NCI-H1694 treated with DMSO at 0.1 percent for 48 hours (cell line): ENCODE measurements around the gene SIRPB1.
"Not testable (repeated sequence)": the region's sequence is repeated elsewhere in the genome, so short reads cannot be mapped to it uniquely, and the experiment has no call there.

Experiments used
- DNase-seq: peaks from one replicate; lab custom pipeline; 2025; lab: John Stamatoyannopoulos, UW

Gene SIRPB1

DNA sequence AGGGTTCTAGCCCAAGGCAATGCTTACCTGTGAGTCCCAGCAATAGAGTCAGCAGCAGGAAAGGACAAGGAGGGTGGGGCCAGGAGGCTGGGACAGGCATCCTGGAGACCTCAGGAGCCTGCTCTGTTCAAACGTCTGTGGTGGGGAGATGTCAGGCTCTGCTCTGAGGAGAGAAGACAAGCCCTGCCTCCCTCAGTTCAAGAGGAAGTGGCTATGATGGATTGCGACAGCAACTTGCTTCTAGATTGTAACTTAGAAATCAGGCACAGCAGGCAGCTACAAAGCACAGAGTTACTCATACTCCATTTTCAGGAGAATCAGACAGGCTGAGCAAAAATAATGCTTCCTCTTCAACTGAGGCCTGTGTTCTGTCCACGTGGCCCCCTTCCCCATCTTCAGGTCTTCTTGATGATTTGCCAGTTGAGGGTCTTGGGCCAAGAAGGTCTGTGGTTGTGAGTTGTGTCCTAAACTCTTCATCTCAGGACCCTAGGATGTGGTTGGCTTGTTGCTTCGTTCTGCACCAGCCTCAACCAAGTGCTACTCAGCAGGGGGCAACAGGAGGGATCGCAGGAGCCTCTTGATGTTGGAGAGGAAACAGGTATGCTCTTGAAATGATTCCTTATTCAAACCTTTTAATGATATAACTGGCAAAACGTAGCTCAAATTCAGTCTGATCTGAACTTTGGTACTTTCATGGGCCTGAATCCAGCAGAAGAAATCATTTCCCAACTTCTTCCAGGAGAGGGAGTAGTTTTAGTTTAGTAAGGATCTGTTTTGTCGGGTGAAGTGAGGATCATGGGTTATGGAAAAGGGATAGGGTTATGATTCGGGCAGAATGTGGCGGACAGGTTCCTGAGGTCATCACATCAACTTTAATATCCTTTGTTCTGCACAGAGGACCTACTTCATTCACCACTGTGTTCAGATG lies 31.0 kb downstream of the SIRPB1 start:
- no peak for DNase-seq

- DNase-seq: no peak
These were observed 31.9 kb downstream of the SIRPB1 start for GRCh38 chr20:1587781-1588532.

DNA sequence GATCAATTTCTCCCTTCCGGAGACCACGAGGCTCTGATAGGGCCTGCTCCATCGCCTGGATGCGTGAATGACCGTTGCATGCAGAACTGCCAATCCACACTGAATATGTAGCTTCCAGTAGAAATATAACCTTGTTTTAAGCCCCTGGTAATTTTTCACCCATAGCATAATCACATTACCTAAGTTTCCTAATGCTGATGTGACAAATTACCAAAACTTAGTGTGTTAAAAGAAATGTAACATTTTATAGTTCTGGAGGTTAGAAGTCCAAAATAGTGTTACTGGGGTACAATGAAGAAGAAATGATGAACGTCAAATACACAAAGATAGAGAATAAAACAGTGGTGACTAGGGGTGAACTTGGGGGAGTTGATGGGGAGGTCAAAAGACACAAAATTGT lies 40.3 kb downstream of the SIRPB1 start:
- DNase-seq: no peak

- DNase-seq: no peak
These were observed 41.9 kb downstream of the SIRPB1 start for GRCh38 chr20:1577906-1578305.

DNA sequence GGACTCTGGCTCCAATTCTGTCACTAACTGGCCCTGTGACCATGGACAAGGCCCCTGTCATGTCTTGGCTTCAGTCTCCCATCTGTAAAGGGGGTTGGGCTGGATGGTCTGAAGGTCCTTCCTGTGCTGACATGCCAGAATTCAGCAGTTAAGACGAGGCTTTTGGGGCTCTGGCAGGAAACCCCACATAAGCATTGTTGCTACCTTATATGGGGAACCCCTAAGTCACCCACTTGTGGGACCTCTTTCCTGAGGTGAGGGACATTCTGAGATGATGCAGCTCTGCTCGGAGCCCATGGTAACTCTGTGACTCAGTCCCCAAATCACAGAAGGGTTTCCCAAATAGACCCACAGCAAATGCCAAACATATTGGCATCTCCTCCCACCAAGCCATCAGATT lies 42.5 kb downstream of the SIRPB1 start:
- not testable (repeated sequence) for DNase-seq

- no peak for DNase-seq
These were observed 43.2 kb downstream of the SIRPB1 start for GRCh38 chr20:1576641-1577040.

GRCh38 chr20:1576003-1576402 lies 43.8 kb downstream of the SIRPB1 start:
- not testable (repeated sequence) for DNase-seq

DNA sequence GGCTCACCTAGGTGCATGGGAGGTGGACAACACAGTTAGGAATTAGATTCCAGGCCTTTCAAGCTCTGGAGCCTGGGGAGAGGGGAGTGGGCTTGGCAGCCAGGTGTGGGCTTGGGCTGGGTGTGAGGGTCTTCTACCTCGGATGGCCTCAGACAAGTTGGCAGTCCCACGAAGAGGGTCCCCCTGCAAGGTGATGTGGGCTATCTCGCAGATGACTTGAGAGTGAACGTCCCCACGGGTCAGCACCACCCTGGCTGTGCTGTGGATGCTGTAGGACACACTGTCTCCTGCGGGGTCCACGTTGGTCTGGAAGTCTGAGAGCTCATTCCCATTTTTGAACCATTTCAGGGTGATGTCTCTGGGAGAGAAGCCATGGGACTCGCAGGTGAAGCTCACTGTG lies 48.2 kb downstream of the SIRPB1 start:
- not testable (repeated sequence) for DNase-seq
